SK-N-SH (cell line): ENCODE results near the gene RAPGEF3. TPM values are rescaled to one million over a fixed set of nuclear protein-coding genes. Genes with fewer than 3 reads are reported as not detected.

ENCODE experiments used
- CTCF ChIA-PET: fragments of 300-600, 350-600 bp; formaldehyde crosslinking; extraction: SDS; loops from one replicate; lab custom pipeline; 2021; lab: Yijun Ruan, JAX
- POLR2A ChIA-PET: fragments of 350-600 bp; sonication (Branson Sonifier 250); formaldehyde crosslinking; extraction: SDS; loops from one replicate; lab custom pipeline; 2020; ENCODE audit warnings: antibody characterized with exemption, inconsistent platforms; lab: Yijun Ruan, JAX
- DNase-seq: peaks from one replicate; pipeline ENCODE4 v3.0.0; 2012
- H2AFZ ChIP-seq: fragments of 200-600 bp; sonication (generic); 2 replicates; pipeline ENCODE4 v1.8.1; 2016; ENCODE audit warnings: antibody characterized with exemption, mild to moderate bottlenecking, low read depth
- H3F3A ChIP-seq: fragments of 200-600 bp; sonication (generic); replicated peaks from 2 replicates; pipeline ENCODE3; 2016; ENCODE audit warnings: antibody characterized with exemption, mild to moderate bottlenecking; ENCODE audit not compliant: insufficient read depth
- H3K27ac ChIP-seq, 2 experiments: fragments of 200-500 bp in 1 of 2; fragments of 200-600 bp in 1 of 2; sonication (Bioruptor generic) in 1 of 2; sonication (generic), shearing (Covaris generic) in 1 of 2; 2 replicates each; pipeline versions ENCODE4 v1.5.1 to v1.6.1; 2014 to 2016; ENCODE audit warnings: low read depth in 2 of 2, inconsistent platforms in 1 of 2, low read length in 1 of 2, mild to moderate bottlenecking in 1 of 2, mixed read lengths in 1 of 2
- H3K27me3 ChIP-seq: fragments of 200-600 bp; sonication (generic), shearing (Covaris generic); 2 replicates; pipeline ENCODE4 v1.6.1; 2016; ENCODE audit warnings: mixed run types; ENCODE audit not compliant: insufficient read depth
- H3K36me3 ChIP-seq, 2 experiments: fragments of 200-500 bp in 1 of 2; fragments of 200-600 bp in 1 of 2; sonication (Bioruptor generic) in 1 of 2; sonication (generic) in 1 of 2; replicated peaks in 1 of 2; 2 replicates each; pipeline versions ENCODE3 to v1.5.1; 2014 to 2016; ENCODE audit warnings: low read length in 1 of 2, mild to moderate bottlenecking in 1 of 2; ENCODE audit not compliant: insufficient read depth in 2 of 2, control insufficient read depth in 1 of 2
- H3K4me1 ChIP-seq, 2 experiments: fragments of 200-500 bp in 1 of 2; fragments of 200-600 bp in 1 of 2; sonication (Bioruptor generic) in 1 of 2; sonication (generic), shearing (Covaris generic) in 1 of 2; 2 replicates each; pipeline versions ENCODE4 v1.5.1 to v1.6.1; 2014 to 2016; ENCODE audit warnings: low read depth in 1 of 2, low read length in 1 of 2, mixed run types in 1 of 2; ENCODE audit not compliant: insufficient read depth in 2 of 2, control insufficient read depth in 1 of 2
- H3K4me2 ChIP-seq: fragments of 200-600 bp; sonication (generic), shearing (Covaris generic); 2 replicates; pipeline ENCODE4 v1.6.1; 2017; ENCODE audit warnings: mixed run types
- H3K4me3 ChIP-seq, 2 experiments: fragments of 200-500 bp in 1 of 2; fragments of 200-600 bp in 1 of 2; sonication (Bioruptor generic) in 1 of 2; sonication (generic), shearing (Covaris generic) in 1 of 2; 2 replicates each; pipeline versions ENCODE4 v1.5.1 to v1.8.1; 2014 to 2016; ENCODE audit warnings: low read depth in 2 of 2, inconsistent platforms in 1 of 2, low read length in 1 of 2, mild to moderate bottlenecking in 1 of 2, mixed read lengths in 1 of 2, moderate library complexity in 1 of 2
- H3K79me2 ChIP-seq: fragments of 200-600 bp; sonication (generic); 2 replicates; pipeline ENCODE4 v1.8.1; 2017; ENCODE audit warnings: mild to moderate bottlenecking; ENCODE audit not compliant: insufficient read depth
- H3K9ac ChIP-seq: fragments of 200-600 bp; sonication (generic); 2 replicates; pipeline ENCODE4 v1.6.1; 2017; ENCODE audit warnings: mixed run types
- H3K9me2 ChIP-seq: fragments of 200-600 bp; sonication (generic); 2 replicates; pipeline ENCODE4 v1.6.1; 2017; ENCODE audit warnings: mixed run types
- H3K9me3 ChIP-seq: fragments of 200-600 bp; sonication (generic); 2 replicates; pipeline ENCODE4 v1.6.1; 2017; ENCODE audit warnings: mixed run types, mild to moderate bottlenecking, moderate library complexity
- H4K20me1 ChIP-seq: fragments of 200-600 bp; sonication (generic); 2 replicates; pipeline ENCODE4 v1.6.1; 2017; ENCODE audit warnings: mild to moderate bottlenecking, mixed run types; ENCODE audit not compliant: insufficient read depth
- EZH2phosphoT487 ChIP-seq: fragments of 200-600 bp; sonication (generic); IDR thresholded peaks from 2 replicates; pipeline ENCODE4 v1.6.1; 2017; ENCODE audit warnings: low read depth, mixed run types, mild to moderate bottlenecking, antibody characterized with exemption, moderate library complexity, borderline replicate concordance
- GATA2 ChIP-seq: sonication (generic); formaldehyde crosslinking; IDR thresholded peaks from 2 replicates; pipeline ENCODE4 v1.5.0; 2020; ENCODE audit warnings: mild to moderate bottlenecking, missing genetic modification reagents
- IRF3 ChIP-seq: fragments of 150-350 bp; IDR thresholded peaks from 2 replicates; pipeline ENCODE4 v1.6.1; 2016; ENCODE audit warnings: mild to moderate bottlenecking, low read depth, low read length
- JUND ChIP-seq: IDR thresholded peaks from 2 replicates; pipeline ENCODE4 v1.4.0; 2012
- MAX ChIP-seq: IDR thresholded peaks from 2 replicates; pipeline ENCODE4 v1.4.0; 2012; ENCODE audit warnings: low read depth
- MXI1 ChIP-seq: IDR thresholded peaks from 2 replicates; pipeline ENCODE4 v1.6.1; 2012; ENCODE audit warnings: mild to moderate bottlenecking, low read depth, low read length, improper control_type of control experiment
- NRF1 ChIP-seq: IDR thresholded peaks from 2 replicates; pipeline ENCODE4 v1.6.1; 2012; ENCODE audit warnings: low read depth, mild to moderate bottlenecking, low read length
- PBX3 ChIP-seq: IDR thresholded peaks from 2 replicates; pipeline ENCODE4; 2012
- RAD21 ChIP-seq: IDR thresholded peaks from 2 replicates; pipeline ENCODE4 v1.6.1; 2012; ENCODE audit warnings: mild to moderate bottlenecking, low read length
- RFX5 ChIP-seq: IDR thresholded peaks from 2 replicates; pipeline ENCODE4 v1.6.1; 2012; ENCODE audit warnings: mild to moderate bottlenecking, improper control_type of control experiment, low read length
- RXRA ChIP-seq: IDR thresholded peaks from 2 replicates; pipeline ENCODE4 v1.4.0; 2012; ENCODE audit warnings: low read depth, mild to moderate bottlenecking, borderline replicate concordance
- SIN3A ChIP-seq: IDR thresholded peaks from 2 replicates; pipeline ENCODE4 v1.6.1; 2012; ENCODE audit warnings: low read depth, mild to moderate bottlenecking, low read length, moderate library complexity, borderline replicate concordance
- TCF12 ChIP-seq: IDR thresholded peaks from 2 replicates; pipeline ENCODE4 v1.4.0; 2012
- YY1 ChIP-seq: IDR thresholded peaks from 2 replicates; pipeline ENCODE4 v1.4.0; 2012; ENCODE audit warnings: low read depth, mild to moderate bottlenecking
- WGBS: methylation state at CpG from one replicate; pipeline ENCODE4 v1.1.6; 2017; ENCODE audit warnings: low lambda C conversion rate; 5-methylcytosine and 5-hydroxymethylcytosine counted together
- polyA plus RNA-seq, 3 experiments: library from polyadenylated mRNA; depleted of rRNA; stranded (reverse); fragments of >200 nt; gene quantifications; 2 replicates each; pipeline ENCODE4 v1.2.3, GENCODE V29; 2012
- TF ChIP-seq, protein P1 (sequence below): IDR thresholded peaks from 2 replicates; pipeline ENCODE4 v1.6.1; 2012; ENCODE audit warnings: mild to moderate bottlenecking, low read depth, low read length, moderate library complexity
- TF ChIP-seq, protein P2 (sequence below): fragments of 200-600 bp; sonication (generic); IDR thresholded peaks from 2 replicates; pipeline ENCODE4 v1.6.1; 2017; ENCODE audit warnings: antibody characterized with exemption, mild to moderate bottlenecking, moderate library complexity

The RAPGEF3 gene
- polyA plus RNA-seq, 1 of the 3 experiments (the other 2 are of a cell fraction) = 0.90 TPM

- H3K9ac ChIP-seq = no peak overlapping the region
- no peaks in the 10 kb centered on the region for H4K20me1 ChIP-seq
- no peak for TF ChIP-seq IRF3
- TF ChIP-seq RAD21 = no peak
- TF ChIP-seq YY1 = no peak
- no peak for TF ChIP-seq JUND
- no peak for TF ChIP-seq MXI1
- TF ChIP-seq, protein P1, sequence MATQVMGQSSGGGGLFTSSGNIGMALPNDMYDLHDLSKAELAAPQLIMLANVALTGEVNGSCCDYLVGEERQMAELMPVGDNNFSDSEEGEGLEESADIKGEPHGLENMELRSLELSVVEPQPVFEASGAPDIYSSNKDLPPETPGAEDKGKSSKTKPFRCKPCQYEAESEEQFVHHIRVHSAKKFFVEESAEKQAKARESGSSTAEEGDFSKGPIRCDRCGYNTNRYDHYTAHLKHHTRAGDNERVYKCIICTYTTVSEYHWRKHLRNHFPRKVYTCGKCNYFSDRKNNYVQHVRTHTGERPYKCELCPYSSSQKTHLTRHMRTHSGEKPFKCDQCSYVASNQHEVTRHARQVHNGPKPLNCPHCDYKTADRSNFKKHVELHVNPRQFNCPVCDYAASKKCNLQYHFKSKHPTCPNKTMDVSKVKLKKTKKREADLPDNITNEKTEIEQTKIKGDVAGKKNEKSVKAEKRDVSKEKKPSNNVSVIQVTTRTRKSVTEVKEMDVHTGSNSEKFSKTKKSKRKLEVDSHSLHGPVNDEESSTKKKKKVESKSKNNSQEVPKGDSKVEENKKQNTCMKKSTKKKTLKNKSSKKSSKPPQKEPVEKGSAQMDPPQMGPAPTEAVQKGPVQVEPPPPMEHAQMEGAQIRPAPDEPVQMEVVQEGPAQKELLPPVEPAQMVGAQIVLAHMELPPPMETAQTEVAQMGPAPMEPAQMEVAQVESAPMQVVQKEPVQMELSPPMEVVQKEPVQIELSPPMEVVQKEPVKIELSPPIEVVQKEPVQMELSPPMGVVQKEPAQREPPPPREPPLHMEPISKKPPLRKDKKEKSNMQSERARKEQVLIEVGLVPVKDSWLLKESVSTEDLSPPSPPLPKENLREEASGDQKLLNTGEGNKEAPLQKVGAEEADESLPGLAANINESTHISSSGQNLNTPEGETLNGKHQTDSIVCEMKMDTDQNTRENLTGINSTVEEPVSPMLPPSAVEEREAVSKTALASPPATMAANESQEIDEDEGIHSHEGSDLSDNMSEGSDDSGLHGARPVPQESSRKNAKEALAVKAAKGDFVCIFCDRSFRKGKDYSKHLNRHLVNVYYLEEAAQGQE = no peak
- TF ChIP-seq, protein P2, sequence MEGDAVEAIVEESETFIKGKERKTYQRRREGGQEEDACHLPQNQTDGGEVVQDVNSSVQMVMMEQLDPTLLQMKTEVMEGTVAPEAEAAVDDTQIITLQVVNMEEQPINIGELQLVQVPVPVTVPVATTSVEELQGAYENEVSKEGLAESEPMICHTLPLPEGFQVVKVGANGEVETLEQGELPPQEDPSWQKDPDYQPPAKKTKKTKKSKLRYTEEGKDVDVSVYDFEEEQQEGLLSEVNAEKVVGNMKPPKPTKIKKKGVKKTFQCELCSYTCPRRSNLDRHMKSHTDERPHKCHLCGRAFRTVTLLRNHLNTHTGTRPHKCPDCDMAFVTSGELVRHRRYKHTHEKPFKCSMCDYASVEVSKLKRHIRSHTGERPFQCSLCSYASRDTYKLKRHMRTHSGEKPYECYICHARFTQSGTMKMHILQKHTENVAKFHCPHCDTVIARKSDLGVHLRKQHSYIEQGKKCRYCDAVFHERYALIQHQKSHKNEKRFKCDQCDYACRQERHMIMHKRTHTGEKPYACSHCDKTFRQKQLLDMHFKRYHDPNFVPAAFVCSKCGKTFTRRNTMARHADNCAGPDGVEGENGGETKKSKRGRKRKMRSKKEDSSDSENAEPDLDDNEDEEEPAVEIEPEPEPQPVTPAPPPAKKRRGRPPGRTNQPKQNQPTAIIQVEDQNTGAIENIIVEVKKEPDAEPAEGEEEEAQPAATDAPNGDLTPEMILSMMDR = no peak
- no peak for TF ChIP-seq NRF1
- TF ChIP-seq GATA2 (CRISPR knock-in tag) = no peak
- TF ChIP-seq PBX3 = no peak
- no peak for TF ChIP-seq MAX
- TF ChIP-seq SIN3A = no peak
- no peak for TF ChIP-seq RXRA
- no peak for TF ChIP-seq EZH2phosphoT487
- no peak for TF ChIP-seq TCF12
- TF ChIP-seq RFX5 = no peak
- DNase-seq = no peak
- no peak overlapping the region for H3K27ac ChIP-seq
- no peaks in the 10 kb centered on the region for H3K36me3 ChIP-seq
- CTCF ChIA-PET = interaction anchor here (5.9 to 43.0 kb wide), 4 partner anchors 17 to 98 kb away, joined by 109 to 1294 read pairs (median 366); partner anchors contain the start of genes ENDOU, RAPGEF3 and SLC48A1
- no peak overlapping the region for H2AFZ ChIP-seq
- H3K9me3 ChIP-seq = no peaks in the 10 kb centered on the region
- H3K9me2 ChIP-seq = no peaks in the 10 kb centered on the region
- no peaks in the 10 kb centered on the region for H3F3A ChIP-seq
- H3K4me1 ChIP-seq = peaks cover 20 to 68% of the 10 kb centered on the region in 2 experiments; a peak in 3 of 4 replicates
- no peak overlapping the region for H3K4me2 ChIP-seq
- H3K4me3 ChIP-seq = no peak overlapping the region
- no peaks in the 10 kb centered on the region for H3K79me2 ChIP-seq
- no peaks in the 10 kb centered on the region for H3K27me3 ChIP-seq
- 88% methylated on average over 3 of the region's 3 CpGs for WGBS
- POLR2A ChIA-PET = no interaction called here
Observed at GRCh38 chr12:47739297-47739696, 19.4 kb downstream of the RAPGEF3 start.
